Chondrocyte (in vitro differentiated cells): ENCODE data around the gene LPP. TPM values are rescaled to one million over a fixed set of nuclear protein-coding genes. Genes with fewer than 3 reads are reported as not detected.

Experiments
- DNase-seq: peaks from one replicate; pipeline ENCODE4 v3.0.0; 2021; ENCODE audit warnings: mixed read lengths, low spot score
- H3K27ac Mint-ChIP-seq: one replicate; pipeline ENCODE4 v1.8.0; 2021; ENCODE audit warnings: mild to moderate bottlenecking, moderate library complexity, mixed read lengths; ENCODE audit not compliant: unreplicated experiment
- H3K27me3 Mint-ChIP-seq: 2 replicates; pipeline ENCODE4 v1.8.0; 2021; ENCODE audit warnings: low read depth, mixed read lengths
- H3K36me3 Mint-ChIP-seq: 2 replicates; pipeline ENCODE4 v1.8.0; 2021; ENCODE audit warnings: low read depth, mixed read lengths
- H3K4me1 Mint-ChIP-seq: 2 replicates; pipeline ENCODE4 v1.8.0; 2021; ENCODE audit warnings: low read depth, mild to moderate bottlenecking, mixed read lengths
- H3K4me3 Mint-ChIP-seq: one replicate; pipeline ENCODE4 v1.8.0; 2021; ENCODE audit warnings: mild to moderate bottlenecking, moderate library complexity, mixed read lengths; ENCODE audit not compliant: unreplicated experiment
- H3K9me3 Mint-ChIP-seq: 2 replicates; pipeline ENCODE4 v1.8.0; 2021; ENCODE audit warnings: low read depth, mixed read lengths
- CTCF ChIP-seq: fragments of 200-600 bp; sonication (generic); IDR thresholded peaks from 2 replicates; pipeline ENCODE4 v1.5.0; 2021; ENCODE audit warnings: antibody characterized with exemption, mild to moderate bottlenecking, moderate library complexity
- total RNA-seq: library from RNA; stranded (reverse); gene quantifications from 3 replicates; pipeline ENCODE4 v1.2.1, GENCODE V29; 2021

LPP gene
- total RNA-seq, 1 donor from 2014 or later = 295 TPM

GRCh38 chr3:188750617-188751016 lies 596.7 kb downstream of the LPP start:
- Mint-ChIP-seq H3K4me1 (peaks cover 46% of the 10 kb centered on the region), H3K36me3 (no peaks in the 10 kb centered on the region), H3K9me3 (no peaks in the 10 kb centered on the region), H3K4me3 (no peak overlapping the region), H3K27me3 (no peaks in the 10 kb centered on the region), H3K27ac (no peak overlapping the region)
- DNase-seq = no peak
- no peak for TF ChIP-seq CTCF

- no peak overlapping the region for H3K27ac Mint-ChIP-seq
- no peak overlapping the region for H3K4me3 Mint-ChIP-seq
Observed at GRCh38 chr3:188752850-188753249, 598.9 kb downstream of the LPP start.

GRCh38 chr3:188754267-188754666 lies 600.3 kb downstream of the LPP start:
- Mint-ChIP-seq H3K4me3 (no peak overlapping the region), H3K9me3 (no peaks in the 10 kb centered on the region), H3K4me1 (peaks cover 38% of the 10 kb centered on the region), H3K36me3 (peaks cover 2% of the 10 kb centered on the region), H3K27ac (no peak overlapping the region), H3K27me3 (no peaks in the 10 kb centered on the region)
- no peak for DNase-seq
- TF ChIP-seq CTCF = no peak

More at GRCh38 chr3:188752850-188753249, 598.9 kb downstream of the LPP start:
- H3K36me3 Mint-ChIP-seq = peaks cover 2% of the 10 kb centered on the region
- H3K27me3 Mint-ChIP-seq = no peaks in the 10 kb centered on the region
- DNase-seq = no peak
- no peaks in the 10 kb centered on the region for H3K9me3 Mint-ChIP-seq
- H3K4me1 Mint-ChIP-seq = peaks cover 38% of the 10 kb centered on the region
- no peak for TF ChIP-seq CTCF

GRCh38 chr3:188756241-188756640 lies 602.3 kb downstream of the LPP start:
- H3K27ac Mint-ChIP-seq = no peak overlapping the region
- TF ChIP-seq CTCF = no peak
- H3K4me1 Mint-ChIP-seq = peaks cover 40% of the 10 kb centered on the region
- DNase-seq = no peak
- no peaks in the 10 kb centered on the region for H3K9me3 Mint-ChIP-seq
- peaks cover 11% of the 10 kb centered on the region for H3K36me3 Mint-ChIP-seq
- no peak overlapping the region for H3K4me3 Mint-ChIP-seq
- H3K27me3 Mint-ChIP-seq = no peaks in the 10 kb centered on the region

GRCh38 chr3:188759336-188760005 lies 605.5 kb downstream of the LPP start:
- H3K9me3 Mint-ChIP-seq = no peaks in the 10 kb centered on the region
- peaks cover 12% of the 10 kb centered on the region for H3K36me3 Mint-ChIP-seq
- no peaks in the 10 kb centered on the region for H3K27me3 Mint-ChIP-seq
- H3K4me1 Mint-ChIP-seq = peaks cover 20% of the 10 kb centered on the region
- DNase-seq = no peak
- TF ChIP-seq CTCF = no peak
- H3K27ac Mint-ChIP-seq = no peak overlapping the region
- no peak overlapping the region for H3K4me3 Mint-ChIP-seq
